ENCODE measurements around the gene YWHAH. TPM values are rescaled to one million over a fixed set of nuclear protein-coding genes. Genes with fewer than 3 reads are reported as not detected.

The YWHAH gene
- total and polyA plus RNA-seq, 2 of the 8 experiments (the other 6 are each of a cell fraction or from before 2014, with no cell fraction given): 146 to 247 TPM

GRCh38 chr22:31899669-31900068, 44.7 kb upstream of the YWHAH start:
- Histone ChIP-seq H4K91ac (replicated peaks; ENCODE audit: insufficient read length, low read length) (no peak overlapping the region), H3K23me2 (ENCODE audit: low read depth, low read length) (peaks cover 4% of the 10 kb centered on the region; the same call in 1 of the 2 replicates), H4K8ac (ENCODE audit: extremely low read depth, insufficient read depth, low read length) (no peak overlapping the region), H3K23ac (ENCODE audit: insufficient read length) (no peak overlapping the region), H3K9me3 (ENCODE audit: insufficient read depth in 2 of 2, low read depth in 1 of 2, low read length in 1 of 2) (no peaks in the 10 kb centered on the region), H3K4me2 (ENCODE audit: insufficient read depth in 1 of 2, low read depth in 2 of 2, low read length in 2 of 2) (no peak overlapping the region), H3K4ac (replicated peaks; ENCODE audit: insufficient read length, low read depth, low read length) (no peak overlapping the region), H2BK20ac (ENCODE audit: low read length) (no peak overlapping the region), H3K36me3 (ENCODE audit: control insufficient read depth in 2 of 4, insufficient read depth in 4 of 4, low read length in 3 of 4) (0 out of 8 replicates have a peak, but pooled peaks cover 0 to 7% (median 2%) of the 10 kb centered on the region in 4 experiments), H3K79me1 (ENCODE audit: low read depth, low read length) (no peaks in the 10 kb centered on the region), H3K79me2 (ENCODE audit: control insufficient read depth in 1 of 2, insufficient read depth in 2 of 2, low read length in 2 of 2) (no peaks in the 10 kb centered on the region), H3K9ac (replicated peaks in 1 of 4; ENCODE audit: extremely low read depth in 1 of 4, low read depth in 3 of 4, low read length in 3 of 4) (no peak overlapping the region), H2BK12ac (ENCODE audit: low read depth, low read length) (no peak overlapping the region), H3K27me3 (replicated peaks in 1 of 4; ENCODE audit: control insufficient read depth in 3 of 4, extremely low read depth in 1 of 4, insufficient read depth in 3 of 4, low read length in 3 of 4) (no peaks in the 10 kb centered on the region), H3K4me1 (replicated peaks in 1 of 4; ENCODE audit: control insufficient read depth in 3 of 4, insufficient read depth in 4 of 4, low read length in 3 of 4) (peaks cover 0 to 3% (median 1%) of the 10 kb centered on the region in 4 experiments; a peak in 2 of 7 replicates), H3K27ac (ENCODE audit: low read depth, low read length) (no peak overlapping the region), H2BK15ac (ENCODE audit: low read length) (no peak overlapping the region), H4K20me1 (replicated peaks in 1 of 2; ENCODE audit: control insufficient read depth in 1 of 2, insufficient read depth in 2 of 2, low read length in 2 of 2) (no peaks in the 10 kb centered on the region), H2AFZ (ENCODE audit: low read length) (no peak overlapping the region), H2BK5ac (ENCODE audit: low read depth, low read length) (no peak overlapping the region), H3K4me3 (ENCODE audit: extremely low read depth in 1 of 4, insufficient read depth in 2 of 4, low read depth in 3 of 4, low read length in 4 of 4) (no peak overlapping the region), H4K5ac (ENCODE audit: insufficient read length, low read depth, low read length) (no peak overlapping the region), H2AK5ac (ENCODE audit: low read depth, low read length) (no peak overlapping the region), H3K14ac (ENCODE audit: insufficient read length) (no peak overlapping the region), H2BK120ac (replicated peaks; ENCODE audit: low read depth, low read length) (no peak overlapping the region), H3K18ac (ENCODE audit: extremely low read depth, low read length) (no peak overlapping the region), H3K56ac (replicated peaks; ENCODE audit: insufficient read length, low read depth, low read length) (no peak overlapping the region)
- no peak for DNase-seq (ENCODE audit: low read depth in 1 of 2, low spot score in 2 of 2)
- no peak for FAIRE-seq
- WGBS, 2 experiments (ENCODE audit: extremely low coverage in 1 of 2, insufficient coverage in 1 of 2, insufficient read length in 1 of 2, insufficient replicate concordance in 2 of 2, low coverage in 1 of 2, low lambda C conversion rate in 2 of 2, missing lambda C conversion rate in 1 of 2): 96% methylated on average over 4 of the region's 4 CpGs; no CpG with 5 or more reads in 1 of the 2 experiments
- ChIA-PET POLR2A (ENCODE audit: partially characterized antibody) (interaction anchor here (1.7 to 2.1 kb wide), 2 partner anchors 43 to 46 kb away, joined by 3 to 6 read pairs; no protein-coding TSS in a partner anchor), CTCF (ENCODE audit: partially characterized antibody) (interaction anchor here (1.8 to 5.9 kb wide), 2 partner anchors 16 to 70 kb away, joined by 3 to 30 read pairs; no protein-coding TSS in a partner anchor)
- TF ChIP-seq ASH2L (IDR thresholded peaks at IDR 0.05; ENCODE audit: low read length) (no peak), CREB1 (IDR thresholded peaks at IDR 0.05) (no peak), SIN3A (conservative IDR thresholded peaks at IDR 0.05 in 1 of 2, IDR thresholded peaks at IDR 0.05 in 1 of 2; ENCODE audit: low read depth in 1 of 2, low read length in 2 of 2) (no peak), TEAD4 (IDR thresholded peaks at IDR 0.05; ENCODE audit: low read depth, low read length) (no peak), POU5F1 (IDR thresholded peaks at IDR 0.05; ENCODE audit: low read depth, low read length) (no peak), CTBP2 (IDR thresholded peaks at IDR 0.05; ENCODE audit: borderline replicate concordance, insufficient read depth, insufficient read length, low read length) (no peak)

Measured in H1 (cell line).